ENCODE measurements around the gene PPP1R14D. TPM values are rescaled to one million over a fixed set of nuclear protein-coding genes. Genes with fewer than 3 reads are reported as not detected.
A peak's percentile ranks its signal among the peaks of the same experiment; 100 is the strongest.

PPP1R14D gene
- total RNA-seq, 6 experiments from 2014 or later: not detected

- Histone ChIP-seq H3K4me1 (peaks cover 0 to 26% (median 10%) of the 10 kb centered on the region in 4 donors), H3K27me3 (no peaks in the 10 kb centered on the region), H3K9me3 (no peaks in the 10 kb centered on the region), H3K36me3 (peaks cover 0 to 11% (median 0%) of the 10 kb centered on the region in 4 donors), H3K27ac (peak overlapping the region in 1 of 3 donors; percentile 95), H3K4me3 (peak overlapping the region; percentile 95 to 99 (median 98))
- 2% methylated on average over 16 of the region's 19 CpGs for WGBS (ENCODE audit: insufficient coverage, low coverage, low lambda C conversion rate, missing lambda C conversion rate)
- no peak for DNase-seq
- intact Hi-C loops (cut with DNase I): no loop called here
- no peak for ATAC-seq
- TF ChIP-seq POLR2A (IDR thresholded peaks at IDR 0.05): no peak
- TF ChIP-seq, protein P1, sequence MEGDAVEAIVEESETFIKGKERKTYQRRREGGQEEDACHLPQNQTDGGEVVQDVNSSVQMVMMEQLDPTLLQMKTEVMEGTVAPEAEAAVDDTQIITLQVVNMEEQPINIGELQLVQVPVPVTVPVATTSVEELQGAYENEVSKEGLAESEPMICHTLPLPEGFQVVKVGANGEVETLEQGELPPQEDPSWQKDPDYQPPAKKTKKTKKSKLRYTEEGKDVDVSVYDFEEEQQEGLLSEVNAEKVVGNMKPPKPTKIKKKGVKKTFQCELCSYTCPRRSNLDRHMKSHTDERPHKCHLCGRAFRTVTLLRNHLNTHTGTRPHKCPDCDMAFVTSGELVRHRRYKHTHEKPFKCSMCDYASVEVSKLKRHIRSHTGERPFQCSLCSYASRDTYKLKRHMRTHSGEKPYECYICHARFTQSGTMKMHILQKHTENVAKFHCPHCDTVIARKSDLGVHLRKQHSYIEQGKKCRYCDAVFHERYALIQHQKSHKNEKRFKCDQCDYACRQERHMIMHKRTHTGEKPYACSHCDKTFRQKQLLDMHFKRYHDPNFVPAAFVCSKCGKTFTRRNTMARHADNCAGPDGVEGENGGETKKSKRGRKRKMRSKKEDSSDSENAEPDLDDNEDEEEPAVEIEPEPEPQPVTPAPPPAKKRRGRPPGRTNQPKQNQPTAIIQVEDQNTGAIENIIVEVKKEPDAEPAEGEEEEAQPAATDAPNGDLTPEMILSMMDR (IDR thresholded peaks at IDR 0.05): no peak
Observed at GRCh38 chr15:40807888-40808461, 20.5 kb downstream of the PPP1R14D start.

- TF ChIP-seq, protein P1 (IDR thresholded peaks at IDR 0.05): peak in 1 of 4 donors; percentile 12
- peak; percentile 57 for TF ChIP-seq POLR2A (IDR thresholded peaks at IDR 0.05)
- DNase-seq (peak; percentile 97 to 99 (median 98)), ATAC-seq (peak; percentile 89 to 98 (median 96))
- Histone ChIP-seq H3K36me3 (peaks cover 0 to 8% (median 0%) of the 10 kb centered on the region in 4 donors), H3K27me3 (no peaks in the 10 kb centered on the region), H3K27ac (peak within 1 kb of the TSS; percentile 93 to 96 (median 95)), H3K4me3 (peak within 1 kb of the TSS; percentile 95 to 99 (median 98)), H3K4me1 (peaks cover 0 to 33% (median 14%) of the 10 kb centered on the region in 4 donors), H3K9me3 (no peaks in the 10 kb centered on the region)
- intact Hi-C loops (cut with DNase I): no loop called here
- 0% methylated on average over 17 of the region's 64 CpGs for WGBS (ENCODE audit: insufficient coverage, low coverage, low lambda C conversion rate, missing lambda C conversion rate)
Observed at GRCh38 chr15:40807028-40807887, 21.2 kb downstream of the PPP1R14D start, which contains the start of the genes DNAJC17 and ZFYVE19. TSS of gene DNAJC17 (minus strand) at chr15:40807473. CDS start at chr15:40807446, 27 bp downstream. TSS of gene ZFYVE19 (plus strand) at chr15:40807089. CDS start at chr15:40807590, 501 bp downstream.

DNA sequence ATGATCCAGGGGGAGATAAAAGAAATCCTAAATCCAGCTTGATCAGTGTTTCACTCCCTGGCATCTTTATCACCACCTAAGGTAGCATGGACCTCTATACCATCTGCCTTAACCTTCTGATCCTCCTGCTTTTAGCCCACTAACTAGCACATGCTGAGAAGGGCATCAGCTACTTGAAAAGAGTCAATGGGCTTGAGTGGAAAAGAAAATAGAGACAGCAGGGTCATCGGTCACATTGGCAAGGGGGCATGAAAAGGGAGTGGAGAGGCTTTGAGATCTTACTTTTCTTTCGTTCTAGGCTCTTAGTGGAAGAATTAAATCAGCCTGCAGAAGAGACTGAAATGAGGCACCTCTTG lies 21.9 kb downstream of the PPP1R14D start:
- Histone ChIP-seq H3K4me3 (peak overlapping the region; percentile 95 to 99 (median 98)), H3K4me1 (peaks cover 0 to 39% (median 16%) of the 10 kb centered on the region in 4 donors), H3K27ac (peak overlapping the region; percentile 93 to 96 (median 95)), H3K36me3 (peaks cover 0 to 8% (median 0%) of the 10 kb centered on the region in 4 donors), H3K9me3 (no peaks in the 10 kb centered on the region), H3K27me3 (no peaks in the 10 kb centered on the region)
- WGBS (ENCODE audit: insufficient coverage, low coverage, low lambda C conversion rate, missing lambda C conversion rate): 0% methylated on average over 2 of the region's 2 CpGs
- DNase-seq: no peak
- intact Hi-C loops (cut with DNase I): no loop called here
- no peak for ATAC-seq
- TF ChIP-seq POLR2A (IDR thresholded peaks at IDR 0.05): no peak
- TF ChIP-seq, protein P1 (IDR thresholded peaks at IDR 0.05): no peak

- Histone ChIP-seq H3K4me1 (peaks cover 0 to 46% (median 19%) of the 10 kb centered on the region in 4 donors), H3K9me3 (no peaks in the 10 kb centered on the region), H3K27me3 (no peaks in the 10 kb centered on the region), H3K36me3 (no peaks in the 10 kb centered on the region), H3K4me3 (no peak overlapping the region), H3K27ac (peak overlapping the region in 1 of 3 donors; percentile 38)
- ATAC-seq: peak in 2 of 4 donors; percentile 9 to 46
- intact Hi-C loops (cut with DNase I): no loop called here
- peak in 2 of 3 donors; percentile 34 to 63 for DNase-seq
- 31% methylated on average over 1 of the region's 1 CpG for WGBS (ENCODE audit: insufficient coverage, low coverage, low lambda C conversion rate, missing lambda C conversion rate)
- no peak for TF ChIP-seq POLR2A (IDR thresholded peaks at IDR 0.05)
- TF ChIP-seq, protein P1 (IDR thresholded peaks at IDR 0.05): peak in 1 of 4 donors; percentile 19
Observed at GRCh38 chr15:40803688-40804087, 24.8 kb downstream of the PPP1R14D start.
